GM12865 (cell line): Measurements from ENCODE around the gene FAM120AOS.

Experiments
- DNase-seq: peaks from one replicate; pipeline ENCODE4 v3.0.0; 2010; ENCODE audit warnings: low read depth
- H3K4me3 ChIP-seq: 2 replicates; pipeline ENCODE4 v1.5.1; 2011; ENCODE audit warnings: mild to moderate bottlenecking, low read depth, low read length, control low read depth
- TF ChIP-seq, protein P1 (sequence below): IDR thresholded peaks from 2 replicates; pipeline ENCODE4 v1.5.1; 2011; ENCODE audit warnings: low read length, control low read depth, low read depth, inconsistent platforms; ENCODE audit not compliant: insufficient read depth; ENCODE audit errors: missing control alignments

The FAM120AOS gene

DNA sequence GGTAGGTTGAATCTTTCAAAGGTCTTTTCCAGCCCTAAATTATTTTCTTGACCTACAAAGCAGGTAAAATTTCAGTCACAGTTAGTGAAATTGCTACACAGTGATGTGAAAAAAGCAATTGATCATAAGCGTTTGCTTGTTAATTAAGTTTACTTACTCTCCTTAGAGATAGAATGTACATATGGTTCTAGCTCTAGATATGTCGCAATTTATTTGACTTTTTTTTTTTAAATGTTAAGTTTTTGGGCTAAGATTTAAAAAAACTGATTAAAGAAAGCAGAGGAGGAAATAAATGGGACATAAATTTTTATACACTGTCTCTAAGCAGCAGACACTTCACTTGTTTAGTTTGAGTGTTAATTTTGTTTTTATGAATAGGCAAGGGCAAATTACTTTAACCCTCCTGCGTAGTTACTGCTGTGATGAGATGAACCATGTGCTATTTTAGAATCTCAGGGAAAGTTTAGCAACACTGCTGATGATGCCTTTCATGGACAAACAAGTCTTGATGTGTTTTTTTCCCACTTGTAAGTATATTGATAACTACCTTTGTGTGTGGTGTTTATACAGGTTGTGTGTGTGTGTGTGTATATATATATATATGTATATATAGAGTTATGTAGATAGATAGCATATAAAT, 38.3 kb upstream of the FAM120AOS start:
- H3K4me3 ChIP-seq: no peak overlapping the region
- TF ChIP-seq, protein P1, sequence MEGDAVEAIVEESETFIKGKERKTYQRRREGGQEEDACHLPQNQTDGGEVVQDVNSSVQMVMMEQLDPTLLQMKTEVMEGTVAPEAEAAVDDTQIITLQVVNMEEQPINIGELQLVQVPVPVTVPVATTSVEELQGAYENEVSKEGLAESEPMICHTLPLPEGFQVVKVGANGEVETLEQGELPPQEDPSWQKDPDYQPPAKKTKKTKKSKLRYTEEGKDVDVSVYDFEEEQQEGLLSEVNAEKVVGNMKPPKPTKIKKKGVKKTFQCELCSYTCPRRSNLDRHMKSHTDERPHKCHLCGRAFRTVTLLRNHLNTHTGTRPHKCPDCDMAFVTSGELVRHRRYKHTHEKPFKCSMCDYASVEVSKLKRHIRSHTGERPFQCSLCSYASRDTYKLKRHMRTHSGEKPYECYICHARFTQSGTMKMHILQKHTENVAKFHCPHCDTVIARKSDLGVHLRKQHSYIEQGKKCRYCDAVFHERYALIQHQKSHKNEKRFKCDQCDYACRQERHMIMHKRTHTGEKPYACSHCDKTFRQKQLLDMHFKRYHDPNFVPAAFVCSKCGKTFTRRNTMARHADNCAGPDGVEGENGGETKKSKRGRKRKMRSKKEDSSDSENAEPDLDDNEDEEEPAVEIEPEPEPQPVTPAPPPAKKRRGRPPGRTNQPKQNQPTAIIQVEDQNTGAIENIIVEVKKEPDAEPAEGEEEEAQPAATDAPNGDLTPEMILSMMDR: no peak
- DNase-seq: no peak

- TF ChIP-seq, protein P1: no peak
- DNase-seq: no peak
- no peak overlapping the region for H3K4me3 ChIP-seq
Measured at GRCh38 chr9:93488244-93488643, 34.9 kb upstream of the FAM120AOS start.

- no peak for DNase-seq
- TF ChIP-seq, protein P1: no peak
- H3K4me3 ChIP-seq: no peak overlapping the region
Measured at GRCh38 chr9:93486268-93486667, 32.9 kb upstream of the FAM120AOS start.

GRCh38 chr9:93483497-93483896, 30.1 kb upstream of the FAM120AOS start:
- no peak for DNase-seq
- no peak overlapping the region for H3K4me3 ChIP-seq
- TF ChIP-seq, protein P1: no peak

- H3K4me3 ChIP-seq: no peak overlapping the region
- TF ChIP-seq, protein P1: no peak
- DNase-seq: no peak
Measured at GRCh38 chr9:93480728-93481324, 27.4 kb upstream of the FAM120AOS start.

DNA sequence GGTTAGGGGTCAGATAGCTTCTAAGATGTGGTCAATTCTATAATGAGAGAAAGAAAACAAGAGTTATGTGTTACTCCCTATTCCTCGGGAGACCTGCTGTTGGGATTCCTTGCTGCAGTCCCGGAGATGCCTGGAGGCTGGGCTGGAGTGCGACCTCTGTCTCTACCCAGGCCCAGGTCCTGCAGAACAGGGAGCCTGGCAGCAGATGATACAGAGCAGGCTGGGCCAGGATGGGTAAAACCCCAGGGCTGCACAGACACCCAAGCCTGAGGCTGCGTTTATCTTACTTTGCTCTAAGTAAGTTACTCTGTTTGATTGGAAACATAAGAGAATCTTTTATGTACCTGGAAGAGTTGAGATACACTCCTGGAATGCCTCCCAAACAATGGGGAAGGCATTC, 26.9 kb upstream of the FAM120AOS start:
- no peak overlapping the region for H3K4me3 ChIP-seq
- TF ChIP-seq, protein P1: no peak

DNA sequence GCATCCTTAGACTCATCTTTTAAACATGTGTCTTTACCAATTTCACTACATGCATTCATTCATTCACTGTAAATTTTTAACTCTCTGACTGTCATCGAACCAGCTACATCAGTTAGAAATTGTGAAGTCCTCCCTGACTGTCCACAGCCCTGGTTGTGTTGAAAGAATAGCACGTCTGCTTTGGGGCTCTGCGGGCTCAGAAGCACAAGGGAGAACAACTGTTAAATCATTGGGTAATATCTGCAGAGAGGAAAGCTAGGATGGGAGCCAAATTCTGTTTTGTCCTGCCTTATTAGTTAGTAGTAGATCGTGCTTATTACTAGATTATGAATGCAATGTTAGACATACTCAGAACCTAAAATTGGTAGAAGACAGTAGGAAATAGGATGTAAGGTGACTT, 26.3 kb upstream of the FAM120AOS start:
- TF ChIP-seq, protein P1: no peak
- no peak for DNase-seq
- no peak overlapping the region for H3K4me3 ChIP-seq

More for the DNA sequence above, 26.9 kb upstream of the FAM120AOS start:
- no peak for DNase-seq
